HG03066 (cell line): ENCODE measurements around the gene BRSK2.
"Not testable (repeated sequence)": the region's sequence is repeated elsewhere in the genome, so short reads cannot be mapped to it uniquely, and the experiment has no call there.

Experiments used
- ATAC-seq: cut with Tn5 transposase; IDR thresholded peaks from one replicate; pipeline ENCODE4 v1.9.1; 2021; ENCODE audit warnings: low read depth; ENCODE audit not compliant: unreplicated experiment

The BRSK2 gene

DNA sequence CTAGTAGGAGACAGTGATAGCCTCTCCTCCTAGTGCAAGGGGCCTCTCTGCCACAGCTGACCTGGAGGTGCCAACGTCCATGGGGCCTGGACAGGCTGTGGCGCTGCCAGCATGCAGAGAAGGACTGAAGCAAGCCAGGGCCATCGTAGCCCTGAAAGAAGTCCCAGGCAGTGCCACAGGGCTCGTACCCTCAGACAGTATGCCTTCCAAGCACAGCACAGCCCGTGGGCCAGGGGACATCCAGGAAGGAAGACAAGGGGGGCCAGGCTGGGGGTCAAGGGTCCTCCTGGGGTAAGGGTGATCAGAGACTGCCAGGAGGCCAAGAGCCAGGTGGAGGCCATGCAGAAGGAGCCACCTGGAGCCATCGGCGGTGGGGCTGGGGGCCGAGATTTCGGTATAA lies 117.2 kb downstream of the BRSK2 start:
- ATAC-seq = no peak

DNA sequence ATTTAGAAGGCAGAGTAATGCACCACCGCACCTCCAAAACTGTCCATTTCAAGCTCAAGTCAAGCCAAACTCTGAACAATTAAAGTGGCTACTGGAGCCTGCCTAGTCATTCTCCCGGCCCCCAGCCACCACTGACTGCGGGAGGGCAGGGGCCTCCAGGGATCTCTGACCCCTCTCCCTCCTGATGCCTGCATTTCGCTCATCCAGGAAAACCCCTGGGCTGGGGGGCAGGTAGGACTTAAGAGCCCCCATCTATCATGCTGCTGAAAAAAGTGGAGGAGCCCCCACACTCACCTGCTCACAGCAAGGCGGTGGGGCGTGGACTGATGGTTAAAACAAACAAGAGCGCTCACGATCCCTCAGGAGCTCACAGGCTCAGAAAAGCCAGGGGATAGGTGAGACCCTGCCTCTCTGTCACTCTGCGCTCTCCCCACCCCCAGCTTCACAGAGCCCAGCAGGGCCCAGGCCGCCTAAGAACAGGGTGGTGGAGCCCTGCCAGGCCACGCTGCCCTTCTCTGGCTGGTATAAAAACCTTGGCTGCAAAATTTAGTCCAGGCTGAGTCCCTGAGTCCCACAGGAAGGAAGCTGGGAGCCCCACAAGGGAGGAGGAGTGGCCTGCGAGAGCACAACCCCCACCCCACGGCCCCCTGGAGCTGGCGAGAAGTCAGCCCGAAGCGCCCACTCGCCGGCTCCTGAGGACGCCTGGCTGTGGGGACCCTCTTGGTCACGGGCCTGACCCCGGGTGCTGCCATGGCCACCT lies 117.8 kb downstream of the BRSK2 start:
- ATAC-seq = no peak

DNA sequence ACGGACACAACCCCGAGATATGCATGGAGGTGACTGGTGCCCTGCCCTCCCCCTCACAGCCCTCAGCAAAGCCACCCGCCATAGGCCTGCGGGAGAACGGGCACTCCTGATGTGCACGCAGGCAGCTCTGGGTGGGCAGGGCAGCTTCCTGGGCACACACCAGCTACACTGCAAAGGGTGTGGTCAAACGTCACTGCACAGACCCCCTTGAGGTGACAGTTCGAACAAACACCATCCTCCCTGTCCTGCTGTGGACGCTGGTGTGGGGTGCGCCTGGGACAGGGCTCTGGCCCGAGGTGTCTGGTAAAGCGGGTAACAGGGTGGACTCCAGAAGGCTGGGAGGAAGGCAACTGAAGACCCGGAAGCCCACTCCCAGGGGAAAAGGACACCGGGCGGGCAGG lies 118.8 kb downstream of the BRSK2 start:
- no peak for ATAC-seq

DNA sequence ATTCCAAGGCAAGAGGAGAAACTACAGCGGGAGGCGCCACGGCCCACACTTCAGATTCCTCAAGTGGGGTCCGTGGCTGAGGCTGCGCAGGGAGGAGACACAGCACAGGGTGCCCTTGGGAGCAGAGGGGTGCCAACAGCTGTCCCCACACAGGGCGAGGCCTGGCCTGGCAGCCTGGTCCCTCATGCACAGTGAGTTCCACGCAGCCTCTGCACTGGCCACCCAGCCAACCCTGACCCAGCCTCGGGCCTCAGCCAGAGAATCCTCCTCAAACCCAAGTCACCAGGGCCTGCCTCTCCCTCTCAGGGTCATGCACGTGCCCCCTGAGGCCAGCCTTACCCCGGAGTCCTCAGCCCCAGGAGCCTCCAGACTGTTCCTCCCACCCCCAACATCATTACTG lies 119.3 kb downstream of the BRSK2 start:
- no peak for ATAC-seq

DNA sequence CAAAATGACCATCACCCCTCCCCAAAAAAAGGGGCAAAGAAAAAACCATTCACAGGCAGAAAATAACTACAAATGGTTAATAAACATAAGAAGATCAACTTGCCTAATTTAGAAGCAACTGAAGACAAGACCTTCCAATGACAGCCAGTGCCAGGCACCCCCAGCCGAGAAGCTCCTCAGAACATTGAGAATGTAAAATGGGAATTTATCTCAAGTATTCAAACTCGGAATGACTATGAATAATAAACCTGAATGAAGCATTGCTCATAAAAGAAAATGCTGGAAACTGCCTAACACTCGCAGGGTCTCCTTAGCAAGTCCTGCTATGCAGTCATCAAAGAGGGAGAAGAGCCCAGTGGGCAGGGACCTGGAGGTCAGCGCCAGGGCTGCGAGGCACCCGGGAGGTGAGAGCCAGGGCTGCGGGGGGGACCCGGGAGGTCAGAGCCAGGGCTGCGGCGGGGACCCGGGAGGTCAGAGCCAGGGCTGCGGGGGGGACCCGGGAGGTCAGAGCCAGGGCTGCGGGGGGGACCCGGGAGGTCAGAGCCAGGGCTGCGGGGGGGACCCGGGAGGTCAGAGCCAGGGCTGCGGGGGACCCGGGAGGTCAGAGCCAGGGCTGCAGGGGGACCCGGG lies 120.0 kb downstream of the BRSK2 start:
- ATAC-seq = no peak

DNA sequence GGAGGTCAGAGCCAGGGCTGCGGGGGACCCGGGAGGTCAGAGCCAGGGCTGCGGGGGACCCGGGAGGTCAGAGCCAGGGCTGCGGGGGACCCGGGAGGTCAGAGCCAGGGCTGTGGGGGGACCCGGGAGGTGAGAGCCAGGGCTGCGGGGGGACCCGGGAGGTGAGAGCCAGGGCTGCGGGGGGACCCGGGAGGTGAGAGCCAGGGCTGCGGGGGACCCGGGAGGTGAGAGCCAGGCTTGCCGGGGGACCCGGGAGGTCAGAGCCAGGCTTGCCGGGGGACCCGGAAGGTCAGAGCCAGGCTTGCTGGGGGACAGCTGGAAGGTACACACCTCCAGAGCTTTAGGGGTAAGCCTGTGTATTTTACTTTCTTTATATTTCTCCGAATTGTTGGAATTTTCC lies 120.6 kb downstream of the BRSK2 start:
- not testable (repeated sequence) for ATAC-seq

DNA sequence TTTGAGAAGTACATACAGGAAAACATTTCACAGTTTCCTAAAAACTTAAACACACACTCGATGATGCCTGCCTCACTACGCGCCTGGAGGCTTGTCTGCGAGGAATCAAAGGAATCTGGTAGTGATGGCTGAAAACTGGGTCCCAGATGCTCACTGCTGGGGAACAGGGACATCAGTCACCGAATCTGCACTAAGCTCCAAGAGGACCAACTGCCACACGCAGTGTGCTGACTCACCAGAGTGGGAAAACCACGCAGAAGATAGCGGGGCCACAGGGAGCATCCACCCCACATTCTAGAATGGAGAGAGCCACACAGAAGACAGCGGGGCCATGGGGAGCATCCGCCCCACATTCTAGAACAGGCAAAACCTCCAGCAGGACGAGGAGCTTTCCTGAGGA lies 121.2 kb downstream of the BRSK2 start:
- no peak for ATAC-seq

DNA sequence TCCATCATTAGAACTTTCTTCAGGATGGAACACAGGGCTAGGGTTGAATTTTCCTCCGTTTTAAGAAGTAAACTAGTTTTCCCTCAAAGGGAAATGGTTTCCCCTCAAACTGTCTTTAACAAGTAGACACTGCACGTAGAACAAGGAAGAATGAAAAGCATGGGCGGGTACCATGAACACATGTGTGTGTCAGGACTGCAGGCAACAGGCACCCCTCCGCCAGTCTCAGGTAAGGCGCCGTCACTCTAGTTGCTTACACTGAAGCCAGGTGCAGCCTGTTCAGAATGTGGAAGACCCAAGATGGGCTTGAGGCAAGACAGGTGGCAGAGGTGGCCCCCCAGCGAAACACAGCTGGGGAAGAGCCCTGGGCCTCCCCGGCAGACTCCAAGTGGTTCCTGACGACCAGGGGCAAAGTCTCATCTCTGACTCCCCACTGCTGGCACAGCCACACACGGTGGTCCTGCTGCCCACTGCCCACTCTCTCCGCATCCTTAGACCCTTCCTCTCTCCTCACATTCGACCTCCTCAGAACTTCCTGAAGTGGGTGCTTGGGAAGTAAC lies 122.3 kb downstream of the BRSK2 start:
- no peak for ATAC-seq
